ENCODE data around the gene GNAS-AS1. TPM values are rescaled to one million over a fixed set of nuclear protein-coding genes. Genes with fewer than 3 reads are reported as not detected.

GNAS-AS1 gene
- total and polyA plus RNA-seq, 2 donors (not counting 1 experiment from before 2014, with no cell fraction given): 0.28 to 0.33 TPM

- Histone ChIP-seq H3K27me3 (ENCODE audit: control insufficient read depth, insufficient read depth, low read length) (peaks cover 17% of the 10 kb centered on the region), H3K4me3 (replicated peaks in 1 of 4; ENCODE audit: control extremely low read depth in 1 of 4, insufficient read depth in 1 of 4, low read depth in 3 of 4, low read length in 4 of 4) (no peak overlapping the region)
These were observed 9.0 kb downstream of the GNAS-AS1 start for GRCh38 chr20:58841539-58842264.

GRCh38 chr20:58840816-58841538, 9.7 kb downstream of the GNAS-AS1 start:
- Histone ChIP-seq H3K27me3 (ENCODE audit: control insufficient read depth, insufficient read depth, low read length) (peaks cover 17% of the 10 kb centered on the region), H3K27ac (ENCODE audit: insufficient read depth, low read length) (no peak overlapping the region)

More at GRCh38 chr20:58841539-58842264, 9.0 kb downstream of the GNAS-AS1 start:
- Histone ChIP-seq H3K4me1 (ENCODE audit: control insufficient read depth, extremely low read depth, insufficient read depth, low read length) (no peaks in the 10 kb centered on the region), H2AFZ (ENCODE audit: low read length) (no peak overlapping the region), H3K36me3 (ENCODE audit: control insufficient read depth, insufficient read depth, low read length) (no peaks in the 10 kb centered on the region), H3K27ac (ENCODE audit: insufficient read depth, low read length) (no peak overlapping the region), H3K4me2 (ENCODE audit: extremely low read depth, insufficient read depth, low read length) (no peak overlapping the region), H4K20me1 (ENCODE audit: control insufficient read depth, extremely low read depth, insufficient read depth, low read length) (no peaks in the 10 kb centered on the region), H3K79me2 (ENCODE audit: control insufficient read depth, insufficient read depth, low read length) (no peaks in the 10 kb centered on the region), H3K9ac (ENCODE audit: insufficient read depth, low read length) (no peak overlapping the region), H3K9me3 (ENCODE audit: control insufficient read depth, insufficient read depth, low read depth, low read length) (no peaks in the 10 kb centered on the region)
- TF ChIP-seq EZH2 (IDR thresholded peaks at IDR 0.05; ENCODE audit: low read length, missing control alignments) (no peak), CTCF (conservative IDR thresholded peaks at IDR 0.05 in 1 of 2, IDR thresholded peaks at IDR 0.05 in 1 of 2; ENCODE audit: low read depth in 1 of 2, low read length in 2 of 2) (no peak)
- DNase-seq (ENCODE audit: low read depth in 2 of 2): no peak

More at GRCh38 chr20:58840816-58841538, 9.7 kb downstream of the GNAS-AS1 start:
- Histone ChIP-seq H4K20me1 (ENCODE audit: control insufficient read depth, extremely low read depth, insufficient read depth, low read length) (no peaks in the 10 kb centered on the region), H3K79me2 (ENCODE audit: control insufficient read depth, insufficient read depth, low read length) (no peaks in the 10 kb centered on the region), H3K4me1 (ENCODE audit: control insufficient read depth, extremely low read depth, insufficient read depth, low read length) (no peaks in the 10 kb centered on the region), H3K9me3 (ENCODE audit: control insufficient read depth, insufficient read depth, low read depth, low read length) (no peaks in the 10 kb centered on the region), H3K4me3 (replicated peaks in 1 of 4; ENCODE audit: control extremely low read depth in 1 of 4, insufficient read depth in 1 of 4, low read depth in 3 of 4, low read length in 4 of 4) (no peak overlapping the region), H2AFZ (ENCODE audit: low read length) (no peak overlapping the region), H3K4me2 (ENCODE audit: extremely low read depth, insufficient read depth, low read length) (no peak overlapping the region), H3K9ac (ENCODE audit: insufficient read depth, low read length) (no peak overlapping the region), H3K36me3 (ENCODE audit: control insufficient read depth, insufficient read depth, low read length) (no peaks in the 10 kb centered on the region)
- TF ChIP-seq CTCF (conservative IDR thresholded peaks at IDR 0.05 in 1 of 2, IDR thresholded peaks at IDR 0.05 in 1 of 2; ENCODE audit: low read depth in 1 of 2, low read length in 2 of 2): no peak
- TF ChIP-seq EZH2 (IDR thresholded peaks at IDR 0.05; ENCODE audit: low read length, missing control alignments): no peak
- DNase-seq (ENCODE audit: low read depth in 2 of 2): no peak
